EH (cell line): ENCODE results near the gene GON4L.
A peak's percentile ranks its signal among the peaks of the same experiment; 100 is the strongest.
"Not testable (repeated sequence)": the region's sequence is repeated elsewhere in the genome, so short reads cannot be mapped to it uniquely, and the experiment has no call there.

Source experiments
- DNase-seq: peaks from one replicate; pipeline ENCODE4 v3.0.0-alpha.2; 2015; ENCODE audit warnings: low read depth

Gene GON4L

GRCh38 chr1:155871390-155871789 lies 14.4 kb upstream of the GON4L start:
- DNase-seq: peak; percentile 21

GRCh38 chr1:155867766-155868165 lies 10.8 kb upstream of the GON4L start:
- DNase-seq: no peak

GRCh38 chr1:155864393-155864792 lies 7.4 kb upstream of the GON4L start:
- peak; percentile 60 for DNase-seq

GRCh38 chr1:155861896-155862295 lies 4.9 kb upstream of the GON4L start:
- DNase-seq: no peak

- DNase-seq: no peak
Observed at GRCh38 chr1:155860970-155861510, 4.0 kb upstream of the GON4L start.

- peak; percentile 86 for DNase-seq
Observed at GRCh38 chr1:155859881-155860871, 3.2 kb upstream of the GON4L start.

GRCh38 chr1:155859234-155859829 lies 2.3 kb upstream of the GON4L start, which contains the start of gene SYT11:
TSS of gene SYT11 (plus strand) at chr1:155859567. CDS start at chr1:155859762, 195 bp downstream.
- DNase-seq: peak; percentile 96

- DNase-seq: no peak
Observed at GRCh38 chr1:155858800-155859233, 1.8 kb upstream of the GON4L start.

GRCh38 chr1:155856257-155856974 lies 598 bp downstream of the GON4L start:
- DNase-seq: no peak

- no peak for DNase-seq
Observed at GRCh38 chr1:155850345-155850744, 6.7 kb downstream of the GON4L start.

- DNase-seq: peak; percentile 31
Observed at GRCh38 chr1:155847823-155848529, 9.0 kb downstream of the GON4L start.

- no peak for DNase-seq
Observed at GRCh38 chr1:155844860-155845421, 12.1 kb downstream of the GON4L start.

GRCh38 chr1:155840386-155840785 lies 16.6 kb downstream of the GON4L start:
- DNase-seq: no peak

GRCh38 chr1:155835548-155835947 lies 21.5 kb downstream of the GON4L start:
- DNase-seq: no peak

GRCh38 chr1:155834927-155835399 lies 22.1 kb downstream of the GON4L start:
- DNase-seq: not testable (repeated sequence)

- peak; percentile 71 for DNase-seq
Observed at GRCh38 chr1:155834296-155834926, 22.6 kb downstream of the GON4L start.

- no peak for DNase-seq
Observed at GRCh38 chr1:155833665-155834295, 23.2 kb downstream of the GON4L start.

GRCh38 chr1:155831279-155831976 lies 25.6 kb downstream of the GON4L start:
- DNase-seq: no peak

- no peak for DNase-seq
Observed at GRCh38 chr1:155827450-155827849, 29.6 kb downstream of the GON4L start.
